ENCODE data around the gene NAALADL1. TPM values are rescaled to one million over a fixed set of nuclear protein-coding genes. Genes with fewer than 3 reads are reported as not detected.

Gene NAALADL1
- total RNA-seq, 4 donors from 2014 or later = 17.0 to 39.1 (median 23.3) TPM

DNA sequence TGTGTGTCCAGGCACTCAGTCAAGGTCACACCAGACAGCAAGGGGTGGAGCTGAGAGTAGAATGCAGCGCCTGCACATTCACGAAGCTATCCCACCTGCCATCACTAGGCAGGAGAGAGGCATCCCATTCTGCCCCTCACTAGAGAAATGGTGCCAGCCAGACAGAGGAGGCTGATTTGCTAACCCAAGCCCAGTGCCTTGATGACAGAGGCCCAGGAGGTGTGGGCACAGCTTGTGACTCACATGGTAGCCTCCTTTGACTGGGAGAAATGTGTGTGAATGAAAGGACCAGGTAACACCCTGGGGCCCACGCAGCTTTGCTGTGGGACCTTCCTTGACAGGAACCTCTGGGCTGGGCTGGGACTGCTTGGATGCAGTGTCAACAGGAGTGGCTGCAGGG, 5.2 kb upstream of the NAALADL1 start:
- no peak for ATAC-seq (ENCODE audit: low FRiP score)
- DNase-seq (ENCODE audit: low spot score) = no peak
- TF ChIP-seq, protein P1, sequence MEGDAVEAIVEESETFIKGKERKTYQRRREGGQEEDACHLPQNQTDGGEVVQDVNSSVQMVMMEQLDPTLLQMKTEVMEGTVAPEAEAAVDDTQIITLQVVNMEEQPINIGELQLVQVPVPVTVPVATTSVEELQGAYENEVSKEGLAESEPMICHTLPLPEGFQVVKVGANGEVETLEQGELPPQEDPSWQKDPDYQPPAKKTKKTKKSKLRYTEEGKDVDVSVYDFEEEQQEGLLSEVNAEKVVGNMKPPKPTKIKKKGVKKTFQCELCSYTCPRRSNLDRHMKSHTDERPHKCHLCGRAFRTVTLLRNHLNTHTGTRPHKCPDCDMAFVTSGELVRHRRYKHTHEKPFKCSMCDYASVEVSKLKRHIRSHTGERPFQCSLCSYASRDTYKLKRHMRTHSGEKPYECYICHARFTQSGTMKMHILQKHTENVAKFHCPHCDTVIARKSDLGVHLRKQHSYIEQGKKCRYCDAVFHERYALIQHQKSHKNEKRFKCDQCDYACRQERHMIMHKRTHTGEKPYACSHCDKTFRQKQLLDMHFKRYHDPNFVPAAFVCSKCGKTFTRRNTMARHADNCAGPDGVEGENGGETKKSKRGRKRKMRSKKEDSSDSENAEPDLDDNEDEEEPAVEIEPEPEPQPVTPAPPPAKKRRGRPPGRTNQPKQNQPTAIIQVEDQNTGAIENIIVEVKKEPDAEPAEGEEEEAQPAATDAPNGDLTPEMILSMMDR (IDR thresholded peaks at IDR 0.05) = no peak

- TF ChIP-seq, protein P1 (IDR thresholded peaks at IDR 0.05) = no peak
- ATAC-seq (ENCODE audit: low FRiP score) = no peak
- DNase-seq (ENCODE audit: low spot score) = no peak
These were observed 2.6 kb upstream of the NAALADL1 start for GRCh38 chr11:65060913-65061408.

DNA sequence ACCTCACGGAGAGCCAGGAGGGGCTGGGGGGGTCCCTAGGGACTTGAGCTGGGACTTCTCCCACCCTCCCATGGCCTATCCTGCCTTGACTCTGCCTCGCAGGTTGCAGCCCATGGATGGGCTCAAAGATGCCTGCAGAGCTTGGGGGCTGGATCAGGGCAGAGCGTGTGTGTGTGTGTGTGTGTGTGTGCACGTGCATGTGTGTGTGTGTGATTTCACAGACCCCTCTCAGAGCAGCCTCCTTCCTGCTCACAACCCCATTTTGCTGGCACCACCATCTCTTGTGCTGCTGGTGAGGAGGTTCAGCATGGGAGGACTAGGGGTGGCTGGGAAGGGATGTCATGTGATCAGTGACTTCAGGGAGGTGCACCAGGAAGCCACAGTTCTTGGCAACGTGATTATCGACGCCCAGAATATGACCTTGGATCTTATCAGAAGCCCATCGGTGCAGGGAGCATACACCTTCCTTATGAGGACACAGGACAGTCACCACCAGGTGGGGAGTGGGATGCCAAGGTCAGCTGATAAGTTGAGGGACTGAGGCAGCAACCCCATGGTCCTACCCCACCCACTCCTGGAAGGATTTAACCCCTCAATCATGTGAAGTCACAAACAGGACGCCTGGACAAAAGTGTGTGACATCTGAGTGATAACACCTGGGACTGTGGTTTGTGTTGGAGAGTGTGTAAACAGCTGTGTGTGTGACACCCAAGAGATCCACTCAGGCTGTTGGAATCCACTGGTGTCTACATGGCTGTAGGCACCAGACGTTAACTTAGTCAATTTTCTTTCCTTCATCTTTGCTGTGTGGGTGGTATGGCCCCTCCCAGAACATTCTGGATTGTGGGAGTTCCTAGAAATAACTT, 1.8 kb upstream of the NAALADL1 start:
- DNase-seq (ENCODE audit: low spot score) (no peak), ATAC-seq (ENCODE audit: low FRiP score) (no peak)
- TF ChIP-seq, protein P1 (IDR thresholded peaks at IDR 0.05) = no peak

DNA sequence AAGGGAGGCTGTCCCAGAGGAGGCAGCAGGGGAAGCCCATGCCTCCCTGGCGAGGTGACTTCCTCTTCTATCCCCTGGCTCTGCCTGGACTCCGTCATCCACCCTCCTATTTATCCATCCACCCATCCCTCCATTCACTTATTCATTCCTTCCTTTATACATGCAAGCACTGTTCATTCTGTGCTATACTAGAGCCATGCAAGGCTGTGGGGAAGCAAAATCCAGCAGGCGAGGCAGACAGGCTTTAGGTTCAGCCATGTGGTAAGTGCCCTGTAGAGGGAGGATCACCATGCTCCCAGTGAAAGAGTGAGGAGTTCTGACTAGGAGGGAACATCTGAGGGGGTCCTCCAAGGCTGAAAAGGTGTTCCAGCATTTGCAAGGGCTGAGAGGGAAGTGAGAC, 1.2 kb upstream of the NAALADL1 start:
- ATAC-seq (ENCODE audit: low FRiP score) = no peak
- DNase-seq (ENCODE audit: low spot score) = no peak
- TF ChIP-seq, protein P1 (IDR thresholded peaks at IDR 0.05) = no peak

DNA sequence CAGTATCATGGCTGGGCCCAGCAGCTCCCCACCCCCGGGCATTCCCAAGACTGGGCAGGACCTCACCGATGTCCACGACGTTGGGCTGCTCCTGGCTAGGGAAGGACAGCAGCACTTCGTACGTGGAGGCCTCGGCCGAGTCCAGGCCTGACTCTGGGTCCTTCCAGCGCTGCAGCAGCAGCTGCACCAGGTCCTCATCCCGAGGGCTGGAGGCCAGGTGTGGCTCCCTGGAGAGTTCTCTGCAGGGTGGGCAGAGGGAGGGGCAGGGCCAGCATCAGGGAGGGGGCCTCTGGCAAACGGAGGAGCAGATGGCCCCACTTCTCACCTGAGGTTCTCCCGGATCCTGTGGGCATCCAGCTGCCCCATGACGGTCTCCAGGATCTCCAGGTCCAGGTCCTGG, 341 bp downstream of the NAALADL1 start:
- DNase-seq (ENCODE audit: low spot score) = no peak
- ATAC-seq (ENCODE audit: low FRiP score) = no peak
- TF ChIP-seq, protein P1 (IDR thresholded peaks at IDR 0.05) = no peak

DNA sequence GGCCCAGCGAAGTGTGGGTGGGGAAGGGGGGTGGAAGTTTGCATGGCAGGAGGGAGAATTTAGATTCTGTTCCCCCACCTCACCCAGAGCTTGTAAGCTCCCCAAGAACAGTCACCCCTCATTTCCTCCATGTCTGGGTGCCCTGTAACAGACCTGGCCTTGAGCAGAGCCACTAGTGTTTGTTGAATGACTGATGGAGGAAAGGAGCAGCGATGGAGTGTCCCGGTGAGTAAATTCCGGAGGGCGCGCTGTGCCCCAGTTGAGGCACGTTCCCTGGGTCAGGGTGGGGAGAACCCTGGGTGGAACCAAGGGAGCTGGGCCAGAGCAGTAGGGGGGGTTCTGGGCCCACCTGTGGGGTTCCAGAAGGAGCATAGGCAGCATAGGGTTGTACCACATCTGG, 827 bp downstream of the NAALADL1 start:
- no peak for ATAC-seq (ENCODE audit: low FRiP score)
- DNase-seq (ENCODE audit: low spot score) = no peak
- TF ChIP-seq, protein P1 (IDR thresholded peaks at IDR 0.05) = no peak

DNA sequence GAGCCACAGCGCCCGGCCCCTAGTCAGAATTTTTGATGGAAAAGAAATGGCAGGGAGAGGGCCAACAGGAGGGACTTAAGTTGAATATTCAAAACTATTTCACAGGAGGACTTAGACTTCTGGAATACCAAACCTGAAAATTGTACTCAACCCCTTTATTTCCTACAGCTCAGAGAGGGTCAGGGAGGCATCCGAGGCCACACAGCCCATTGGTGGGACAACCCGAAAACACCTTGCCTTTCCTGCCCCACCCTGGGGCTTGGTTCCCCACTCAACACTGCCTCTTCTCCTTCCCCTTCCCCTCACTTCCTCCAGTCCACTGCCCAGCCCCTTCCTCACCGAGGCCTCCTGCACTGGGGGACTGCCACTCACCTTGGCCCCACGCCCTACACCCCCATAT, 1.4 kb downstream of the NAALADL1 start:
- no peak for DNase-seq (ENCODE audit: low spot score)
- no peak for ATAC-seq (ENCODE audit: low FRiP score)
- TF ChIP-seq, protein P1 (IDR thresholded peaks at IDR 0.05) = no peak
